ENCODE data around the gene SLC35F3.

Gene SLC35F3

GRCh38 chr1:234262007-234262753 lies 357.7 kb downstream of the SLC35F3 start:
- TF ChIP-seq FOXP2 (optimal IDR thresholded peaks at IDR 0.05; ENCODE audit: borderline replicate concordance, extremely low read depth, extremely low read length, insufficient read depth) (no peak), TAF1 (IDR thresholded peaks at IDR 0.05; ENCODE audit: borderline replicate concordance, insufficient read depth, low read length) (no peak), POLR2AphosphoS5 (IDR thresholded peaks at IDR 0.05; ENCODE audit: low read depth, low read length) (no peak), REST (IDR thresholded peaks at IDR 0.05; ENCODE audit: insufficient read depth in 1 of 2, low read depth in 2 of 2, low read length in 2 of 2) (no peak), SIN3A (IDR thresholded peaks at IDR 0.05; ENCODE audit: borderline replicate concordance, insufficient read depth, low read length) (no peak)

- no peak for TF ChIP-seq TAF1 (IDR thresholded peaks at IDR 0.05; ENCODE audit: borderline replicate concordance, insufficient read depth, low read length)
- TF ChIP-seq REST (IDR thresholded peaks at IDR 0.05; ENCODE audit: insufficient read depth in 1 of 2, low read depth in 2 of 2, low read length in 2 of 2): no peak
- no peak for TF ChIP-seq POLR2AphosphoS5 (IDR thresholded peaks at IDR 0.05; ENCODE audit: low read depth, low read length)
- no peak for TF ChIP-seq SIN3A (IDR thresholded peaks at IDR 0.05; ENCODE audit: borderline replicate concordance, insufficient read depth, low read length)
- TF ChIP-seq FOXP2 (optimal IDR thresholded peaks at IDR 0.05; ENCODE audit: borderline replicate concordance, extremely low read depth, extremely low read length, insufficient read depth): no peak
Measured at GRCh38 chr1:234262754-234263105, 358.3 kb downstream of the SLC35F3 start.

- TF ChIP-seq REST (IDR thresholded peaks at IDR 0.05; ENCODE audit: insufficient read depth in 1 of 2, low read depth in 2 of 2, low read length in 2 of 2) (no peak), POLR2AphosphoS5 (IDR thresholded peaks at IDR 0.05; ENCODE audit: low read depth, low read length) (no peak), FOXP2 (optimal IDR thresholded peaks at IDR 0.05; ENCODE audit: borderline replicate concordance, extremely low read depth, extremely low read length, insufficient read depth) (no peak), SIN3A (IDR thresholded peaks at IDR 0.05; ENCODE audit: borderline replicate concordance, insufficient read depth, low read length) (no peak), TAF1 (IDR thresholded peaks at IDR 0.05; ENCODE audit: borderline replicate concordance, insufficient read depth, low read length) (no peak)
Measured at GRCh38 chr1:234264832-234265231, 360.4 kb downstream of the SLC35F3 start.

GRCh38 chr1:234265321-234265720 lies 360.8 kb downstream of the SLC35F3 start:
- TF ChIP-seq TAF1 (IDR thresholded peaks at IDR 0.05; ENCODE audit: borderline replicate concordance, insufficient read depth, low read length) (no peak), POLR2AphosphoS5 (IDR thresholded peaks at IDR 0.05; ENCODE audit: low read depth, low read length) (no peak), SIN3A (IDR thresholded peaks at IDR 0.05; ENCODE audit: borderline replicate concordance, insufficient read depth, low read length) (no peak), REST (IDR thresholded peaks at IDR 0.05; ENCODE audit: insufficient read depth in 1 of 2, low read depth in 2 of 2, low read length in 2 of 2) (no peak), FOXP2 (optimal IDR thresholded peaks at IDR 0.05; ENCODE audit: borderline replicate concordance, extremely low read depth, extremely low read length, insufficient read depth) (no peak)

All from PFSK-1 (cell line).